ENCODE results near the gene APLP1. TPM values are rescaled to one million over a fixed set of nuclear protein-coding genes. Genes with fewer than 3 reads are reported as not detected.

Gene APLP1
- total RNA-seq, 1 experiment from 2014 or later: 36.9 TPM

DNA sequence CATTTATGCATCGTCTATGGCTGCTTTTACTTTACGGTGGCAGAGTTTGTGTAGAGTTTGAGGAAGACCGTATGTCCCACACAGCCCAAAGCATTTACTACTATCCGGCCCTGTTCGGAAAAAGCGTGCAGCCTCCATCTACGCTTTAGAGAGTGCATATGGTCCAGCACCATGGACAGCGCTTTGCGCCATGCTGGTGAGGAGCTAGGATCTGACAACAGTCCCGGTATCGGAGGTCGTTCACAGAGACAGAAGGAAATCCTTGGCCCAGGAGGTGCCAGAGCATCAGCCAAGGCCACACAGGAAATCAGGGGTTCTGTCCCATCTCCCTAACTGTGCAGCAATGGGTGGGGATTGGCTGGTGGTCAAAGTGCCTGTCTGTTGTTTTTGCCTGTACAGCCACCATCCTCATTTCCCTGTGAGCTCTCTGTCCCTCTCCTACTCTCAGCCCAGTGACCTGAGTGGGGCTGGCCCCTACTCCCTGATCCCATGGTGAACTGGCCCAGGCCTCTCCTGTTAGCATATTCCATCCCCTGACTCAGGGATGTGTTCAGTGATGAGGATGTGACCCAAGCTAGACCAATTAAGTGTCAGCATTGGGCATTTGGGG is 39.6 kb upstream of the APLP1 start:
- no peak overlapping the region for H3K56ac ChIP-seq (ENCODE audit: insufficient read length, low read depth, low read length)
- no peaks in the 10 kb centered on the region; the same call in 1 of the 2 replicates for H3K27me3 ChIP-seq (ENCODE audit: insufficient read depth, low read length)
- H4K5ac ChIP-seq (ENCODE audit: insufficient read length, low read depth, low read length): no peak overlapping the region
- H3K23ac ChIP-seq (ENCODE audit: insufficient read length, low read depth, low read length): no peak overlapping the region
- H2AFZ ChIP-seq (ENCODE audit: low read length): no peak overlapping the region
- no peaks in the 10 kb centered on the region for H3K9me3 ChIP-seq (ENCODE audit: control insufficient read depth, low read depth, low read length)
- Mint-ChIP-seq H3K4me3 (peak overlapping the region in 1 of 2 experiments; percentile 1; a peak in 1 of 5 replicates), H3K36me3 (ENCODE audit: insufficient read depth in 1 of 3, low read depth in 3 of 3) (no peaks in the 10 kb centered on the region), H3K27ac (no peak overlapping the region), H3K27me3 (ENCODE audit: low read depth) (peaks cover 58% of the 10 kb centered on the region), H3K4me1 (no peaks in the 10 kb centered on the region; a peak in 2 of 4 replicates), H3K9me3 (no peaks in the 10 kb centered on the region)
- H3K4me1 ChIP-seq (ENCODE audit: insufficient read depth, low read length): no peaks in the 10 kb centered on the region
- no peaks in the 10 kb centered on the region for H3K23me2 ChIP-seq (ENCODE audit: insufficient read length, low read depth, low read length, poor library complexity, severe bottlenecking)
- H3K79me2 ChIP-seq (ENCODE audit: insufficient read depth, low read length): no peaks in the 10 kb centered on the region
- H3K27ac ChIP-seq (ENCODE audit: insufficient read length, low read depth, low read length): no peak overlapping the region
- H4K20me1 ChIP-seq (ENCODE audit: control insufficient read depth, insufficient read depth, insufficient read length): no peaks in the 10 kb centered on the region
- H3K4ac ChIP-seq (ENCODE audit: low read depth, low read length): no peak overlapping the region
- no peak overlapping the region for H4K91ac ChIP-seq (ENCODE audit: insufficient read length, low read depth, low read length)
- no peak overlapping the region for H2BK15ac ChIP-seq (ENCODE audit: low read depth, low read length)
- H2BK5ac ChIP-seq (ENCODE audit: insufficient read length, low read length): no peak overlapping the region
- H4K8ac ChIP-seq (replicated peaks; ENCODE audit: insufficient read length, low read depth, low read length): no peak overlapping the region
- no peak overlapping the region for H3K14ac ChIP-seq (ENCODE audit: insufficient read depth, low read length)
- H2BK120ac ChIP-seq (ENCODE audit: low read depth, low read length, poor library complexity, severe bottlenecking): no peak overlapping the region
- H3K4me2 ChIP-seq (ENCODE audit: insufficient read depth, insufficient read length, low read length): no peak overlapping the region
- H3T11ph ChIP-seq (ENCODE audit: low read length): no peak overlapping the region
- H3K9ac ChIP-seq (ENCODE audit: extremely low read depth, insufficient read length, low read length): no peak overlapping the region
- H2BK12ac ChIP-seq (ENCODE audit: insufficient read length, low read depth, low read length): no peak overlapping the region
- no peak overlapping the region for H2BK20ac ChIP-seq (ENCODE audit: low read depth, low read length, poor library complexity, severe bottlenecking)
- DNase-seq: peak; percentile 82
- TF ChIP-seq, protein P1, sequence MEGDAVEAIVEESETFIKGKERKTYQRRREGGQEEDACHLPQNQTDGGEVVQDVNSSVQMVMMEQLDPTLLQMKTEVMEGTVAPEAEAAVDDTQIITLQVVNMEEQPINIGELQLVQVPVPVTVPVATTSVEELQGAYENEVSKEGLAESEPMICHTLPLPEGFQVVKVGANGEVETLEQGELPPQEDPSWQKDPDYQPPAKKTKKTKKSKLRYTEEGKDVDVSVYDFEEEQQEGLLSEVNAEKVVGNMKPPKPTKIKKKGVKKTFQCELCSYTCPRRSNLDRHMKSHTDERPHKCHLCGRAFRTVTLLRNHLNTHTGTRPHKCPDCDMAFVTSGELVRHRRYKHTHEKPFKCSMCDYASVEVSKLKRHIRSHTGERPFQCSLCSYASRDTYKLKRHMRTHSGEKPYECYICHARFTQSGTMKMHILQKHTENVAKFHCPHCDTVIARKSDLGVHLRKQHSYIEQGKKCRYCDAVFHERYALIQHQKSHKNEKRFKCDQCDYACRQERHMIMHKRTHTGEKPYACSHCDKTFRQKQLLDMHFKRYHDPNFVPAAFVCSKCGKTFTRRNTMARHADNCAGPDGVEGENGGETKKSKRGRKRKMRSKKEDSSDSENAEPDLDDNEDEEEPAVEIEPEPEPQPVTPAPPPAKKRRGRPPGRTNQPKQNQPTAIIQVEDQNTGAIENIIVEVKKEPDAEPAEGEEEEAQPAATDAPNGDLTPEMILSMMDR (conservative IDR thresholded peaks at IDR 0.05): no peak
- no CpG with 5 or more reads among the region's 12 CpGs for WGBS (ENCODE audit: extremely low coverage, insufficient read length, low lambda C conversion rate)
- H3K18ac ChIP-seq (ENCODE audit: insufficient read length, low read depth, low read length): no peak overlapping the region
- H3K79me1 ChIP-seq (ENCODE audit: insufficient read depth, low read depth, low read length, poor library complexity, severe bottlenecking): no peaks in the 10 kb centered on the region
- no peak overlapping the region for H2AK5ac ChIP-seq (ENCODE audit: insufficient read length, low read length)
